ENCODE measurements around the gene AKT2.

The AKT2 gene

GRCh38 chr19:40252395-40252794 is 32.8 kb downstream of the AKT2 start:
- DNase-seq (ENCODE audit: low read depth), result no peak

- no peak for DNase-seq (ENCODE audit: low read depth)
Measured at GRCh38 chr19:40251991-40252390, 33.2 kb downstream of the AKT2 start.

- DNase-seq (ENCODE audit: low read depth), result no peak
Measured at GRCh38 chr19:40251244-40251643, 33.9 kb downstream of the AKT2 start.

- DNase-seq (ENCODE audit: low read depth), result no peak
Measured at GRCh38 chr19:40249781-40250180, 35.4 kb downstream of the AKT2 start.

- DNase-seq (ENCODE audit: low read depth), result no peak
Measured at GRCh38 chr19:40249201-40249600, 35.9 kb downstream of the AKT2 start.

- no peak for DNase-seq (ENCODE audit: low read depth)
Measured at GRCh38 chr19:40247735-40248262, 37.3 kb downstream of the AKT2 start.

- DNase-seq (ENCODE audit: low read depth), result no peak
Measured at GRCh38 chr19:40247178-40247577, 38.0 kb downstream of the AKT2 start.

GRCh38 chr19:40246292-40247073 is 38.7 kb downstream of the AKT2 start:
- DNase-seq (ENCODE audit: low read depth), result no peak

- DNase-seq (ENCODE audit: low read depth), result no peak
Measured at GRCh38 chr19:40245506-40246128, 39.5 kb downstream of the AKT2 start.

GRCh38 chr19:40244579-40245317 is 40.4 kb downstream of the AKT2 start:
- no peak for DNase-seq (ENCODE audit: low read depth)

GRCh38 chr19:40243181-40243580 is 42.0 kb downstream of the AKT2 start:
- no peak for DNase-seq (ENCODE audit: low read depth)

GRCh38 chr19:40242480-40242879 is 42.7 kb downstream of the AKT2 start:
- no peak for DNase-seq (ENCODE audit: low read depth)

GRCh38 chr19:40241809-40242384 is 43.2 kb downstream of the AKT2 start:
- DNase-seq (ENCODE audit: low read depth), result no peak

- no peak for DNase-seq (ENCODE audit: low read depth)
Measured at GRCh38 chr19:40241125-40241808, 43.9 kb downstream of the AKT2 start.

- no peak for DNase-seq (ENCODE audit: low read depth)
Measured at GRCh38 chr19:40240332-40240731, 44.8 kb downstream of the AKT2 start.

- no peak for DNase-seq (ENCODE audit: low read depth)
Measured at GRCh38 chr19:40239415-40240226, 45.5 kb downstream of the AKT2 start.

- DNase-seq (ENCODE audit: low read depth), result no peak
Measured at GRCh38 chr19:40238775-40239174, 46.4 kb downstream of the AKT2 start.

GRCh38 chr19:40237791-40238190 is 47.4 kb downstream of the AKT2 start:
- DNase-seq (ENCODE audit: low read depth), result no peak

- DNase-seq (ENCODE audit: low read depth), result no peak
Measured at GRCh38 chr19:40236366-40236765, 48.8 kb downstream of the AKT2 start.

- DNase-seq (ENCODE audit: low read depth), result no peak
Measured at GRCh38 chr19:40236026-40236355, 49.2 kb downstream of the AKT2 start.
